MCF 10A (cell line): ENCODE measurements around the gene SMOC2. TPM values are rescaled to one million over a fixed set of nuclear protein-coding genes. Genes with fewer than 3 reads are reported as not detected.

Experiments
- BruUV-seq: library from RNA; stranded (reverse); fragments of 400-500 nt; replicated peaks from 2 replicates; lab custom pipeline; 2021; lab: Mats Ljungman, UMichigan
- CTCF ChIA-PET: fragments of 300-600 bp; sonication (Branson Sonifier 250); formaldehyde crosslinking; extraction: SDS; loops from one replicate; lab custom pipeline; 2021; ENCODE audit warnings: antibody characterized with exemption, inconsistent platforms; lab: Yijun Ruan, JAX
- POLR2A ChIA-PET: fragments of 300-600, 350-650 bp; sonication (Branson Sonifier 250); formaldehyde crosslinking; extraction: SDS; loops from one replicate; lab custom pipeline; 2020; ENCODE audit warnings: antibody characterized with exemption, inconsistent platforms; lab: Yijun Ruan, JAX
- DNase-seq: peaks from one replicate; pipeline ENCODE4 v3.0.0-alpha.2; 2018; ENCODE audit not compliant: unreplicated experiment
- H3K27ac Mint-ChIP-seq: one replicate; pipeline ENCODE4 v1.8.0; 2022; ENCODE audit warnings: mild to moderate bottlenecking, low read depth, mixed read lengths; ENCODE audit not compliant: unreplicated experiment
- H3K27me3 Mint-ChIP-seq: one replicate; pipeline ENCODE4 v1.8.0; 2022; ENCODE audit warnings: mixed read lengths; ENCODE audit not compliant: insufficient read depth, unreplicated experiment
- H3K36me3 Mint-ChIP-seq: one replicate; pipeline ENCODE4 v1.8.0; 2022; ENCODE audit warnings: mild to moderate bottlenecking, moderate library complexity, mixed read lengths; ENCODE audit not compliant: insufficient read depth, unreplicated experiment
- H3K4me1 Mint-ChIP-seq: one replicate; pipeline ENCODE4 v1.8.0; 2022; ENCODE audit warnings: mixed read lengths; ENCODE audit not compliant: insufficient read depth, unreplicated experiment
- H3K4me3 Mint-ChIP-seq: one replicate; pipeline ENCODE4 v1.8.0; 2022; ENCODE audit warnings: mild to moderate bottlenecking, moderate library complexity, mixed read lengths; ENCODE audit not compliant: unreplicated experiment
- H3K9me3 Mint-ChIP-seq: one replicate; pipeline ENCODE4 v1.8.0; 2022; ENCODE audit warnings: mixed read lengths; ENCODE audit not compliant: unreplicated experiment
- intact Hi-C: fragments of 100-400 bp; cut with micrococcal nuclease; formaldehyde crosslinking; loops from 2 replicates; pipeline ENCODE4 v1.14.1; 2022
- total RNA-seq: library from RNA; stranded (reverse); gene quantifications from 2 replicates; pipeline ENCODE4 v1.2.3, GENCODE V29; 2022
- TF ChIP-seq, protein P1 (sequence below): fragments of 200-600 bp; IDR thresholded peaks from one replicate; pipeline ENCODE4 v1.8.0; 2022; ENCODE audit warnings: antibody characterized with exemption, mild to moderate bottlenecking; ENCODE audit not compliant: unreplicated experiment

The SMOC2 gene
- total RNA-seq, 1 experiment from 2014 or later, result not detected

DNA sequence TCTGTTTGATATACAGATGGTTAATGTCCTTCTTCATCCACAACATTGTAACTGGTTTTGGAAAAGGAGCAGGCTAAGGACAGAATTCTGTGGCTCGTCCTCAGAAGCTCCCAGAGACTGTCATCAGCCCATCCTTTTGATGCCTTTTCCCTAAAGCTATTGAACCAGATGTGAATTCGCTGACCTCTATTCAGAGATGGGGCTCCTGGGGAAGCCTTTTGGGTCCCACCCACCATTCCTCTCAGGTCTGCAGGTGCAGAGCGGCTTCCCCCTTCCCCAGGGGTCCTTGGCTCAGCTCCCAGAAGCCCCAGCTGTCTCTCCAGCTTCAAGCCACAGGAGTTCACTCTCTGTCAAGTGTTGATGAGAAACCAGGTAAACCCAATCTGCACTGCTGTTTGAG, 191.7 kb downstream of the SMOC2 start:
- H3K36me3 Mint-ChIP-seq, result no peaks in the 10 kb centered on the region
- no peak overlapping the region for H3K27ac Mint-ChIP-seq
- TF ChIP-seq, protein P1, sequence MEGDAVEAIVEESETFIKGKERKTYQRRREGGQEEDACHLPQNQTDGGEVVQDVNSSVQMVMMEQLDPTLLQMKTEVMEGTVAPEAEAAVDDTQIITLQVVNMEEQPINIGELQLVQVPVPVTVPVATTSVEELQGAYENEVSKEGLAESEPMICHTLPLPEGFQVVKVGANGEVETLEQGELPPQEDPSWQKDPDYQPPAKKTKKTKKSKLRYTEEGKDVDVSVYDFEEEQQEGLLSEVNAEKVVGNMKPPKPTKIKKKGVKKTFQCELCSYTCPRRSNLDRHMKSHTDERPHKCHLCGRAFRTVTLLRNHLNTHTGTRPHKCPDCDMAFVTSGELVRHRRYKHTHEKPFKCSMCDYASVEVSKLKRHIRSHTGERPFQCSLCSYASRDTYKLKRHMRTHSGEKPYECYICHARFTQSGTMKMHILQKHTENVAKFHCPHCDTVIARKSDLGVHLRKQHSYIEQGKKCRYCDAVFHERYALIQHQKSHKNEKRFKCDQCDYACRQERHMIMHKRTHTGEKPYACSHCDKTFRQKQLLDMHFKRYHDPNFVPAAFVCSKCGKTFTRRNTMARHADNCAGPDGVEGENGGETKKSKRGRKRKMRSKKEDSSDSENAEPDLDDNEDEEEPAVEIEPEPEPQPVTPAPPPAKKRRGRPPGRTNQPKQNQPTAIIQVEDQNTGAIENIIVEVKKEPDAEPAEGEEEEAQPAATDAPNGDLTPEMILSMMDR, result no peak
- DNase-seq, result no peak
- intact Hi-C loops, result no loop called here
- BruUV-seq, result no TSS peak
- H3K9me3 Mint-ChIP-seq, result no peaks in the 10 kb centered on the region
- CTCF ChIA-PET, result no interaction called here
- H3K4me1 Mint-ChIP-seq, result no peaks in the 10 kb centered on the region
- POLR2A ChIA-PET, result no interaction called here
- no peaks in the 10 kb centered on the region for H3K27me3 Mint-ChIP-seq
- no peak overlapping the region for H3K4me3 Mint-ChIP-seq

DNA sequence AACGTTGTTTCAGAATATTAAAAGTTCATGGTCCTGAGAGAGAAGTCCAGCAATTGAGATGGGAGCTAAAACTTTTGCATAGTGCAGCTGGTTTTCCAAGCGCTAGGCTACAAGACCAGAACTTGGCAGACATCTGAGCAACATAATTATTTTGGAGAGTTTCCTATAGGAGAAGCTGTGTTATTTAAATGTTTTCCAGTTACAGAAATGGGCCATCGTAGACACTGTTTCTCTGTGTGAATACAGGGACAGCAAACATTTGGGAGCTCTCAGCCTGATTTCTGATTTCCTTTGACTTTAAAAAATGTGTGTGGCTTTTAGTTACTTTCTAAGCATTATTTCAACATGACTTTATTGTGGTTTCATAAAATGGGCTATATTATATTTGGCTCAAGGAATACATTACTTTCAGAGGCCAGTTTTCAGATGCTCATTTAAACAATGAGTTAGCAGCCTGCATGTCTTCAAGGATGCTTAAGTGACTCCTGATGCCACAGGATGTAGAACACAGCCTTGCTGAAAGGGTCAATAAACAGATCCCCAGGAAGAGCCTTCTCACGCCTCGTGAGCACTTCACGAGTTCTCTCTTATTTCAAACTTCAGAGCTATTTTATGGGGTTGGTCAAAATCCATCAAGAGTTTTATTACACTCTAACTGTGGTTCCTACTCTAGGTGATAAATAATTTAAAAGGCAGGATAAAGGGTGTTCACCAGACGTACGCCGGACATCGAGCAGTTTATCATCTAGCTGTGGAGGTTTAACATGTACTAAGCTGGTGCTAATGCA, 193.8 kb downstream of the SMOC2 start:
- intact Hi-C loops, result no loop called here
- ChIA-PET POLR2A (interaction anchor here (0.6 kb wide), 1 partner anchor 1058 kb away, joined by 4 read pairs; no protein-coding TSS in a partner anchor), CTCF (no interaction called here)
- DNase-seq, result no peak
- Mint-ChIP-seq H3K4me1 (peaks cover 7% of the 10 kb centered on the region), H3K4me3 (no peak overlapping the region), H3K36me3 (no peaks in the 10 kb centered on the region), H3K27ac (no peak overlapping the region), H3K9me3 (no peaks in the 10 kb centered on the region), H3K27me3 (no peaks in the 10 kb centered on the region)
- no TSS peak for BruUV-seq
- TF ChIP-seq, protein P1, result no peak

DNA sequence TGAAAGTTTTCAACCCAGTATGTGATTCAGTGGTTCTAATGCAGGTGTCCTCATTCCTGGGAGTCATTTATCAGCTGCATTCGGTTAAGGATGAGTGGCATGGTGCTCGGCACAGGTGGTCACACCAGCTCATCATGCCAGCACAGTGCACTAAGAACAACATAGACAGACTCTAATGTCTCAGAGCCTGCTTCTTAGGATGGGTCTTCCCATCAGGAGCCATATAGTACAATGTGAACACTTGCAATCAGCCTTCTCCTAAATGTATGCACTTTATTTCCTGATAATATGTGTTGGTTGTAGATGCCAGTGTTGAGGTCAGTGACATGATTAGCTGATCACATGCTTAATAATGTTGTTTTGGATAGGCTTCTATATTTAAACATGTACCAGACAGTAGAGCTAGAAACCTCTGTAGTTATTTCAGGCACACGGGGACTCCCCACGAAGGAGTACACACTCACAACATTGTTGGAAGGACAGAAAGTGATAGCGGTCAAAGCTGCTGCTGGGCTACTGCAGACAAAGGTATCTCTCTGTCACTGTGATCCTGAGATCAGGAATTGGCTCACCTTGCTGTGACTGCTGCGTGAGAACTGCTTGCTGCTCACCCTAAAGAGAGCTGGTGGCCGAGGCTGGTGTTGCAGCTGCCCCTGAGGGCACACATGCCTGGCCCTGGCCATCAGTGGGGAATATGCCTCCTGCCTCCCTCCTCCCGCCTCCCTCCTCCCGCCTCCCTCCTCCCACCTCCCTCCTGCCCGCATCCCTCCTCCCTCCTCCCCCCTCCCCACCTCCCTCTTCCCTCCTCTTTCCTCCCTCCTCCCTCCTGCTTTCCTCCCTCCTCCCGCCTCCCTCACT, 195.4 kb downstream of the SMOC2 start:
- POLR2A ChIA-PET, result no interaction called here
- no peaks in the 10 kb centered on the region for H3K27me3 Mint-ChIP-seq
- H3K27ac Mint-ChIP-seq, result no peak overlapping the region
- no peak for DNase-seq
- H3K4me1 Mint-ChIP-seq, result peaks cover 23% of the 10 kb centered on the region
- H3K4me3 Mint-ChIP-seq, result no peak overlapping the region
- intact Hi-C loops, result no loop called here
- no peaks in the 10 kb centered on the region for H3K36me3 Mint-ChIP-seq
- H3K9me3 Mint-ChIP-seq, result no peaks in the 10 kb centered on the region
- CTCF ChIA-PET, result interaction anchor here (0.9 kb wide), 1 partner anchor 20 kb away, joined by 4 read pairs; no protein-coding TSS in a partner anchor
- TF ChIP-seq, protein P1, result no peak
- no TSS peak for BruUV-seq

DNA sequence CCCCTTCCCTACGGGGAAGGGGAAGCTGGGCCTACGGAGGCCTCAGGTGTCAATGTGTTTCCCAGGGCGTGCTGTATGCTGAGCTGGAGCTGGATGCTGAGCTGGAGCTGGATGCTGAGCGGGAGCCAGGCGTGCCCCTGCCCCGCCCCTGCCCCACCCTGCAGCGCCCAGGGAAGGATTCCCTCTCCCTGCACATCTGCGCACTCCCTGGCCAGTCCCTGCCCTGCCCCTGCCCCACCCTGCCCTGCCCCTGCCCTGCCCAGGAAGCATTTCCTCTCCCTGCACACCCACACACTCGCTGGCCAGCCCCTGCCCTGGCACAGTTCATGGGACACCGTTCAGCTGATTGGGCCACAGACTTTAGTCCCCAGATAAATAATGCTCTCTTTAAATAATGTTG, 196.8 kb downstream of the SMOC2 start:
- Mint-ChIP-seq H3K36me3 (no peaks in the 10 kb centered on the region), H3K27ac (no peak overlapping the region), H3K27me3 (no peaks in the 10 kb centered on the region), H3K4me1 (peaks cover 25% of the 10 kb centered on the region), H3K9me3 (no peaks in the 10 kb centered on the region), H3K4me3 (no peak overlapping the region)
- ChIA-PET POLR2A (no interaction called here), CTCF (interaction anchor here (0.5 kb wide), 1 partner anchor 282 kb away, joined by 3 read pairs; no protein-coding TSS in a partner anchor)
- peak; percentile 49 for DNase-seq
- intact Hi-C loops, result no loop called here
- no TSS peak for BruUV-seq
- TF ChIP-seq, protein P1, result no peak
